ENCODE measurements around the gene ABLIM1.

Gene ABLIM1

GRCh38 chr10:114483575-114483974 lies 174.5 kb downstream of the ABLIM1 start:
- TF ChIP-seq CTCF (IDR thresholded peaks at IDR 0.05; ENCODE audit: insufficient read depth, low read depth, low read length, missing control alignments): no peak
- no peak for DNase-seq (ENCODE audit: low read depth)
- no peak overlapping the region for H3K4me3 ChIP-seq (ENCODE audit: low read depth, low read length)

GRCh38 chr10:114482480-114483304 lies 175.4 kb downstream of the ABLIM1 start:
- no peak overlapping the region for H3K4me3 ChIP-seq (ENCODE audit: low read depth, low read length)
- TF ChIP-seq CTCF (IDR thresholded peaks at IDR 0.05; ENCODE audit: insufficient read depth, low read depth, low read length, missing control alignments): no peak
- DNase-seq (ENCODE audit: low read depth): no peak

- no peak overlapping the region for H3K4me3 ChIP-seq (ENCODE audit: low read depth, low read length)
- no peak for TF ChIP-seq CTCF (IDR thresholded peaks at IDR 0.05; ENCODE audit: insufficient read depth, low read depth, low read length, missing control alignments)
- DNase-seq (ENCODE audit: low read depth): no peak
These were observed 177.0 kb downstream of the ABLIM1 start for GRCh38 chr10:114481055-114481454.

- no peak overlapping the region for H3K4me3 ChIP-seq (ENCODE audit: low read depth, low read length)
- TF ChIP-seq CTCF (IDR thresholded peaks at IDR 0.05; ENCODE audit: insufficient read depth, low read depth, low read length, missing control alignments): no peak
- no peak for DNase-seq (ENCODE audit: low read depth)
These were observed 178.2 kb downstream of the ABLIM1 start for GRCh38 chr10:114479836-114480235.

- TF ChIP-seq CTCF (IDR thresholded peaks at IDR 0.05; ENCODE audit: insufficient read depth, low read depth, low read length, missing control alignments): no peak
- no peak for DNase-seq (ENCODE audit: low read depth)
- no peak overlapping the region for H3K4me3 ChIP-seq (ENCODE audit: low read depth, low read length)
These were observed 178.8 kb downstream of the ABLIM1 start for GRCh38 chr10:114479307-114479706.

GRCh38 chr10:114478281-114478680 lies 179.8 kb downstream of the ABLIM1 start:
- DNase-seq (ENCODE audit: low read depth): no peak
- TF ChIP-seq CTCF (IDR thresholded peaks at IDR 0.05; ENCODE audit: insufficient read depth, low read depth, low read length, missing control alignments): no peak
- no peak overlapping the region for H3K4me3 ChIP-seq (ENCODE audit: low read depth, low read length)

- no peak overlapping the region for H3K4me3 ChIP-seq (ENCODE audit: low read depth, low read length)
- TF ChIP-seq CTCF (IDR thresholded peaks at IDR 0.05; ENCODE audit: insufficient read depth, low read depth, low read length, missing control alignments): no peak
- DNase-seq (ENCODE audit: low read depth): no peak
These were observed 180.8 kb downstream of the ABLIM1 start for GRCh38 chr10:114477285-114477684.

Measured in GM12865 (cell line).